ENCODE data around the gene FKBP4.

DNA sequence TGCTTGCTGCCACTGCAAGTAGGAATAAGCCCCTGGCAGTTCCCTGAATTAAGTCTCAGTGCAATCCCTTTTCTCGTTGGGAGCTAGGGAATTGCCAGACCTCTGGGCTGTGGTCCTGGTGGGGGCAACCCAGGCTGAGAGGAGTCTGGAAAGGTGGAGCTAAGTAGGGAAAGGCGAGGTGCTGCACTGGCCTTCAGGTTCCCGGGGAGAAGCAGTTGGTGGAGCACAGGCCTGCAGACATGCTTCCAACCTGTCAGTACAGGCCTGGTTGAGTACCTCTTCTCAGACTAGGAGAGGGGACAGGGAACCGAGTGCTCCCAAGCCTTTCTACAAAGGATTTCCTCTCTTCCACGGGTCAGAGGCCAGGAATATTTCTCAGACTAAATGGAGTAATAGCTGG is 38.6 kb downstream of the FKBP4 start:
- TF ChIP-seq ZNF292 (CRISPR knock-in tag; IDR thresholded peaks at IDR 0.05; ENCODE audit: borderline replicate concordance, low read depth) (no peak), ZFP41 (CRISPR knock-in tag; IDR thresholded peaks at IDR 0.05; ENCODE audit: borderline replicate concordance) (no peak), CBX5 (CRISPR knock-in tag; IDR thresholded peaks at IDR 0.05; ENCODE audit: borderline replicate concordance) (no peak), CHD4 (IDR thresholded peaks at IDR 0.05; ENCODE audit: borderline replicate concordance, low read length) (no peak), ZBTB1 (CRISPR knock-in tag; IDR thresholded peaks at IDR 0.05; ENCODE audit: borderline replicate concordance) (no peak), FOXK2 (IDR thresholded peaks at IDR 0.05) (no peak), GABPA (IDR thresholded peaks at IDR 0.05; ENCODE audit: low read depth, low read length) (no peak), GABPA (CRISPR knock-in tag; IDR thresholded peaks at IDR 0.05; ENCODE audit: low read depth) (no peak), GATAD1 (CRISPR knock-in tag; IDR thresholded peaks at IDR 0.05) (no peak), REPIN1 (CRISPR knock-in tag; IDR thresholded peaks at IDR 0.05; ENCODE audit: borderline replicate concordance, low read depth) (no peak)
- TF ChIP-seq, protein P1, sequence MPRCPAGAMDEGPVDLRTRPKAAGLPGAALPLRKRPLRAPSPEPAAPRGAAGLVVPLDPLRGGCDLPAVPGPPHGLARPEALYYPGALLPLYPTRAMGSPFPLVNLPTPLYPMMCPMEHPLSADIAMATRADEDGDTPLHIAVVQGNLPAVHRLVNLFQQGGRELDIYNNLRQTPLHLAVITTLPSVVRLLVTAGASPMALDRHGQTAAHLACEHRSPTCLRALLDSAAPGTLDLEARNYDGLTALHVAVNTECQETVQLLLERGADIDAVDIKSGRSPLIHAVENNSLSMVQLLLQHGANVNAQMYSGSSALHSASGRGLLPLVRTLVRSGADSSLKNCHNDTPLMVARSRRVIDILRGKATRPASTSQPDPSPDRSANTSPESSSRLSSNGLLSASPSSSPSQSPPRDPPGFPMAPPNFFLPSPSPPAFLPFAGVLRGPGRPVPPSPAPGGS (CRISPR knock-in tag; IDR thresholded peaks at IDR 0.05), result no peak

Data from HepG2 (cell line).